Thyroid gland (tissue), 4 donors: Measurements from ENCODE around the gene OGG1.

Experiments
- POLR2A ChIP-seq, 2 donors: fragments of 450-650 bp; IDR thresholded peaks; one replicate each; pipeline ENCODE4 v1.6.1; 2017; ENCODE audit warnings: antibody characterized with exemption in 2 of 2, mild to moderate bottlenecking in 2 of 2, moderate library complexity in 1 of 2
- TF ChIP-seq, protein P1 (sequence below), 6 experiments: fragments of 200-600 bp in 3 of 6; fragments of 450-650 bp in 3 of 6; sonication (generic) in 3 of 6; IDR thresholded peaks; one replicate each; pipeline ENCODE4 v1.5.1; 2016 to 2019; ENCODE audit warnings: antibody characterized with exemption in 6 of 6, mild to moderate bottlenecking in 2 of 6, inconsistent platforms in 1 of 6, moderate library complexity in 1 of 6

DNA sequence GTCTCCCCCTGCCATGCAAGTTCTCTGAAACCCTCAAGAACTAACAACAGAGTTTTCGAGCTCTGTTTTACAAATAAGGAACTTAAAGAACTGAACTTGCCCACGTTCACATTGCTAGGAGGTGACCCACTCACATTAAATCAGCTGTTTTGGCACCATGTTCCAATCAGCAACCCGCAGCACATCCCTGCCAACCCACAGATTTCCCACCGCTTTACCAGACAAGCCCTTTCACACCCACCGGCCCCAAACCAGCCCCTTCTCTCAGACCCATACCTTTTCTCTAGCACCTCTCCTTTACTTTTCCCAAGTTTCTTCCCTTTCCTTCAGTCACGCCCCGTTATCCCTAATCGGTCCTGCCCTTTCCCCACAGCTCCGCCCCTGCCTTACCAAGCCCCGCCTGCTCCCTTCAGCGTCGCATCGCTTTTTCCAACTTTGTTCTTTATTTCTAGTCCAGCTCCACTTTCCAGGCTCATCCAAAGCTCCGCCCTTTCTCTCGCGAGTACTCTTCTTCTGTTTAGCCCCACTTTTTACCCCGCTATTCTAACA lies 19.0 kb upstream of the OGG1 start:
- TF ChIP-seq, protein P1, sequence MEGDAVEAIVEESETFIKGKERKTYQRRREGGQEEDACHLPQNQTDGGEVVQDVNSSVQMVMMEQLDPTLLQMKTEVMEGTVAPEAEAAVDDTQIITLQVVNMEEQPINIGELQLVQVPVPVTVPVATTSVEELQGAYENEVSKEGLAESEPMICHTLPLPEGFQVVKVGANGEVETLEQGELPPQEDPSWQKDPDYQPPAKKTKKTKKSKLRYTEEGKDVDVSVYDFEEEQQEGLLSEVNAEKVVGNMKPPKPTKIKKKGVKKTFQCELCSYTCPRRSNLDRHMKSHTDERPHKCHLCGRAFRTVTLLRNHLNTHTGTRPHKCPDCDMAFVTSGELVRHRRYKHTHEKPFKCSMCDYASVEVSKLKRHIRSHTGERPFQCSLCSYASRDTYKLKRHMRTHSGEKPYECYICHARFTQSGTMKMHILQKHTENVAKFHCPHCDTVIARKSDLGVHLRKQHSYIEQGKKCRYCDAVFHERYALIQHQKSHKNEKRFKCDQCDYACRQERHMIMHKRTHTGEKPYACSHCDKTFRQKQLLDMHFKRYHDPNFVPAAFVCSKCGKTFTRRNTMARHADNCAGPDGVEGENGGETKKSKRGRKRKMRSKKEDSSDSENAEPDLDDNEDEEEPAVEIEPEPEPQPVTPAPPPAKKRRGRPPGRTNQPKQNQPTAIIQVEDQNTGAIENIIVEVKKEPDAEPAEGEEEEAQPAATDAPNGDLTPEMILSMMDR (IDR thresholded peaks at IDR 0.05), result peak in 1 of 6 experiments; percentile 4
- no peak for TF ChIP-seq POLR2A (IDR thresholded peaks at IDR 0.05)
